Karpas-422 (cell line): ENCODE results near the gene TTC34. TPM values are rescaled to one million over a fixed set of nuclear protein-coding genes. Genes with fewer than 3 reads are reported as not detected.

ENCODE experiments used
- DNase-seq: peaks from one replicate; pipeline ENCODE4 v3.0.0-alpha.2; 2015
- H2AFZ ChIP-seq: fragments of 200-600 bp; sonication (generic); 2 replicates; pipeline ENCODE4 v1.6.1; 2014; ENCODE audit warnings: antibody characterized with exemption, low read length, mixed read lengths
- H3K27ac ChIP-seq: fragments of 200-600 bp; sonication (generic); 2 replicates; pipeline ENCODE4 v1.5.1; 2014; ENCODE audit warnings: mild to moderate bottlenecking, low read length, moderate library complexity
- H3K27me3 ChIP-seq: fragments of 200-600 bp; sonication (generic); 2 replicates; pipeline ENCODE4 v1.6.1; 2014; ENCODE audit warnings: low read length, mixed read lengths
- H3K36me3 ChIP-seq: fragments of 200-600 bp; sonication (generic); 2 replicates; pipeline ENCODE4 v1.6.1; 2014; ENCODE audit warnings: low read length, mixed read lengths; ENCODE audit not compliant: insufficient read depth
- H3K4me1 ChIP-seq: fragments of 200-600 bp; sonication (generic); 2 replicates; pipeline ENCODE4 v1.6.1; 2014; ENCODE audit warnings: mild to moderate bottlenecking, low read length, mixed read lengths
- H3K4me2 ChIP-seq: fragments of 200-600 bp; sonication (generic); 2 replicates; pipeline ENCODE4 v1.6.1; 2014; ENCODE audit warnings: low read length, low read depth, mild to moderate bottlenecking; ENCODE audit not compliant: poor library complexity, severe bottlenecking
- H3K4me3 ChIP-seq: fragments of 200-600 bp; sonication (generic); 2 replicates; pipeline ENCODE4 v1.5.1; 2014; ENCODE audit warnings: mild to moderate bottlenecking, antibody characterized with exemption, low read length, mixed read lengths
- H3K79me2 ChIP-seq: fragments of 200-600 bp; sonication (generic); 2 replicates; pipeline ENCODE4 v1.6.1; 2014; ENCODE audit warnings: mild to moderate bottlenecking, low read length, mixed read lengths
- H3K9ac ChIP-seq: fragments of 200-600 bp; sonication (generic); 2 replicates; pipeline ENCODE4 v1.6.0; 2014; ENCODE audit warnings: low read length
- H3K9me2 ChIP-seq: fragments of 200-600 bp; sonication (generic), shearing (Covaris generic); replicated peaks from 2 replicates; pipeline ENCODE4 v1.6.0; 2014; ENCODE audit warnings: mild to moderate bottlenecking, low read length, moderate library complexity; ENCODE audit not compliant: insufficient read depth
- H3K9me3 ChIP-seq: fragments of 300-700, 200-600 bp; sonication (generic); 2 replicates; pipeline ENCODE4 v1.6.1; 2014; ENCODE audit warnings: low read length, mixed read lengths
- H4K20me1 ChIP-seq: fragments of 200-600 bp; sonication (generic); 2 replicates; pipeline ENCODE4 v1.6.1; 2014; ENCODE audit warnings: mild to moderate bottlenecking, antibody characterized with exemption, low read length, low read depth; ENCODE audit not compliant: insufficient read depth
- total RNA-seq: library from RNA; depleted of rRNA; stranded (reverse); fragments of >200 nt; shearing (Covaris generic); gene quantifications from 2 replicates; pipeline ENCODE4 v1.2.3, GENCODE V29; 2014; ENCODE audit warnings: low replicate concordance

TTC34 gene
- total RNA-seq, 1 experiment from 2014 or later: 1.0 TPM

GRCh38 chr1:2646837-2647236, 154.7 kb downstream of the TTC34 start:
- no peak for DNase-seq
- H3K27me3 ChIP-seq: no peaks in the 10 kb centered on the region
- H2AFZ ChIP-seq: no peak overlapping the region
- H3K4me1 ChIP-seq: peaks cover 13% of the 10 kb centered on the region
- H3K36me3 ChIP-seq: no peaks in the 10 kb centered on the region
- H3K27ac ChIP-seq: no peak overlapping the region
- no peaks in the 10 kb centered on the region for H3K9me2 ChIP-seq
- H3K9ac ChIP-seq: no peak overlapping the region
- H3K4me2 ChIP-seq: no peak overlapping the region
- no peaks in the 10 kb centered on the region for H3K79me2 ChIP-seq
- H4K20me1 ChIP-seq: no peaks in the 10 kb centered on the region
- H3K9me3 ChIP-seq: no peaks in the 10 kb centered on the region; the same call in 1 of the 2 replicates
- no peak overlapping the region for H3K4me3 ChIP-seq

DNA sequence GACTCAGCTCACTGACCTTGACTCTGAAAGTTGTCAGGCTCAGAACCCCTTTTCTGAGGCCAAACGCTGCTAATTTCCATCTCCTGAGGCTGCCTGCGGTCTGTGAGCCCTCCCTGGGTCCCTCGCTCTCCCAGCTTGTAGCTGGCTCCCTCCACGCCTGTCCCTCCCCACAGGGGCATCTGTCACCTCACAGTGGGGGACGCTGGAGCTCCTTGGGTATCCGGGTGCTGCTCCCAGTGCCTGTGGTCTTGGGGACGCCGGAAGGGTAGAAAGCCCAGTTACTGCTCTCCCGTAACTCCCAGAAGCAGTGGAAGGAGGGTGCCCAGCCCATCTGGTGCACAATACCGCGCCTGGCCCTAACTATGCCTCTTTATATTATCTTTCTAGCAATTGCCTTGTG, 155.7 kb downstream of the TTC34 start:
- no peak overlapping the region for H2AFZ ChIP-seq
- no peaks in the 10 kb centered on the region; the same call in 1 of the 2 replicates for H3K9me3 ChIP-seq
- no peak for DNase-seq
- no peak overlapping the region for H3K4me3 ChIP-seq
- H3K9me2 ChIP-seq: no peaks in the 10 kb centered on the region
- no peaks in the 10 kb centered on the region for H4K20me1 ChIP-seq
- H3K36me3 ChIP-seq: no peaks in the 10 kb centered on the region
- no peaks in the 10 kb centered on the region for H3K27me3 ChIP-seq
- H3K4me2 ChIP-seq: no peak overlapping the region
- peaks cover 13% of the 10 kb centered on the region for H3K4me1 ChIP-seq
- no peak overlapping the region for H3K9ac ChIP-seq
- H3K27ac ChIP-seq: no peak overlapping the region
- H3K79me2 ChIP-seq: no peaks in the 10 kb centered on the region

GRCh38 chr1:2645143-2645542, 156.3 kb downstream of the TTC34 start:
- Histone ChIP-seq H3K9ac (no peak overlapping the region), H3K79me2 (no peaks in the 10 kb centered on the region), H3K27ac (no peak overlapping the region), H3K27me3 (no peaks in the 10 kb centered on the region), H3K9me3 (no peaks in the 10 kb centered on the region; the same call in 1 of the 2 replicates), H3K4me2 (no peak overlapping the region), H4K20me1 (no peaks in the 10 kb centered on the region), H2AFZ (no peak overlapping the region), H3K36me3 (no peaks in the 10 kb centered on the region), H3K4me1 (peaks cover 13% of the 10 kb centered on the region), H3K9me2 (no peaks in the 10 kb centered on the region), H3K4me3 (no peak overlapping the region)
- DNase-seq: no peak

- Histone ChIP-seq H3K9me2 (no peaks in the 10 kb centered on the region), H2AFZ (no peak overlapping the region), H4K20me1 (no peaks in the 10 kb centered on the region), H3K27ac (no peak overlapping the region), H3K36me3 (no peaks in the 10 kb centered on the region), H3K9me3 (no peaks in the 10 kb centered on the region; the same call in 1 of the 2 replicates), H3K27me3 (no peaks in the 10 kb centered on the region), H3K79me2 (no peaks in the 10 kb centered on the region), H3K4me1 (peaks cover 13% of the 10 kb centered on the region), H3K4me3 (no peak overlapping the region), H3K4me2 (no peak overlapping the region), H3K9ac (no peak overlapping the region)
- no peak for DNase-seq
Measured at GRCh38 chr1:2644591-2645101, 156.8 kb downstream of the TTC34 start.

DNA sequence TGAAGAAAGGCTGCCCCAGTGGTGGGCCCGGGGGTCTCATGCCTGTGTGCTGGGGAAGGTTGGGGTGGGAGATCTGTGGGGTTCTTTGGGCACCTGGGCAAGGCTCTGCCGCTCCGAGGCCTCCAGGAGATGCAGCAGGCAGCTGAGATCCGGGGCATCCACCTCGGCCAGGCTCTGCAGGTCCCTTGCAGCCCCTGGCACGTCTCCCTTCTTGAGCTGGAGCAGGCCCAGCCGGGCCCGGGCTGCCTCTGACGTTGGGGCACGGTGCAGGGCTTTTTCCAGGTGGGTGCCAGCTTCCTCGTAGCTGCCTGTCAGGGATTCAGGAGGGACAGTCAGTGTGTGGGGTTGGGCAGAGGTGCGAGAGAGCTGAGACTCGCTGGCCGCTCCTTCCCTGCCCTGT, 157.3 kb downstream of the TTC34 start:
- H3K9ac ChIP-seq: no peak overlapping the region
- H3K36me3 ChIP-seq: no peaks in the 10 kb centered on the region
- no peaks in the 10 kb centered on the region; the same call in 1 of the 2 replicates for H3K9me3 ChIP-seq
- no peaks in the 10 kb centered on the region for H4K20me1 ChIP-seq
- no peaks in the 10 kb centered on the region for H3K9me2 ChIP-seq
- no peak for DNase-seq
- no peak overlapping the region for H3K27ac ChIP-seq
- no peak overlapping the region for H2AFZ ChIP-seq
- H3K4me1 ChIP-seq: peaks cover 13% of the 10 kb centered on the region
- H3K4me2 ChIP-seq: no peak overlapping the region
- H3K4me3 ChIP-seq: no peak overlapping the region
- H3K79me2 ChIP-seq: no peaks in the 10 kb centered on the region
- no peaks in the 10 kb centered on the region for H3K27me3 ChIP-seq

DNA sequence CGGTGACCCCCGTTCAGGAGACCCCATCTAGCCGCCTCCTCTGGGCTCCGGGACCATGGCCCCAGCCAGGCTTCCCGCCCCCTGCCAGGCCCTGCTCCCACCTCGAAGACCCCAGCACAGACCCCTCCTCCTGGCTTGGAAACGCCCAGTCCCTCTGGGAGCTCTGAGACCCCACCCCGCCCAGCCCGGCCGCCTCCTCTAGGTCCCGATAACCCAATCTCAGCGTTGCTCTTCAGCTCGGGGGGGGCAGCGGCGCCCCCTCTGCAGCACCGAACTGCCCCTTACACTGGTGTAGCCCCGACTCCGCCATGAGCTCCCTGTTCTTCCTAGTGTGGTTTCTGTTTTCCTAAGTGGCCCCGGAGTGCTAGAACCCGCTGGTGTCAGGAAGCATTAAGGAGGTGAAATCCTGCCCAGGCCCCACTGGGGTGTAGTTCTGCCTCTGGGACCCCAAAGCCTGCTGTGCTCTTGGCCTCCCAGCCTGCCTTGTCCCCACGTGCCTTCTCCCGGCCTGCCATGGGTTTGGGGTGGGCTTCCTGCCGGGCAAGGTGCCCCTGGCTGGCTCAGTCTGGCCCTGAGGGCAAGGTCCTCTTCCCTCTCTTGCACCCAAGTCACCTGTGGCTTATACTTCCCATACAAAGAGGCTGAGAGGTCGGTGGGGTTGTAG, 157.9 kb downstream of the TTC34 start:
- Histone ChIP-seq H3K9me2 (no peaks in the 10 kb centered on the region), H3K27ac (no peak overlapping the region), H3K4me2 (peak overlapping the region; percentile 92), H3K4me3 (peak overlapping the region; percentile 82; the same call in 1 of the 2 replicates), H3K9ac (no peak overlapping the region), H3K9me3 (no peaks in the 10 kb centered on the region; the same call in 1 of the 2 replicates), H3K36me3 (no peaks in the 10 kb centered on the region), H2AFZ (no peak overlapping the region), H3K79me2 (no peaks in the 10 kb centered on the region), H4K20me1 (no peaks in the 10 kb centered on the region), H3K27me3 (no peaks in the 10 kb centered on the region), H3K4me1 (peaks cover 13% of the 10 kb centered on the region)
- no peak for DNase-seq

DNA sequence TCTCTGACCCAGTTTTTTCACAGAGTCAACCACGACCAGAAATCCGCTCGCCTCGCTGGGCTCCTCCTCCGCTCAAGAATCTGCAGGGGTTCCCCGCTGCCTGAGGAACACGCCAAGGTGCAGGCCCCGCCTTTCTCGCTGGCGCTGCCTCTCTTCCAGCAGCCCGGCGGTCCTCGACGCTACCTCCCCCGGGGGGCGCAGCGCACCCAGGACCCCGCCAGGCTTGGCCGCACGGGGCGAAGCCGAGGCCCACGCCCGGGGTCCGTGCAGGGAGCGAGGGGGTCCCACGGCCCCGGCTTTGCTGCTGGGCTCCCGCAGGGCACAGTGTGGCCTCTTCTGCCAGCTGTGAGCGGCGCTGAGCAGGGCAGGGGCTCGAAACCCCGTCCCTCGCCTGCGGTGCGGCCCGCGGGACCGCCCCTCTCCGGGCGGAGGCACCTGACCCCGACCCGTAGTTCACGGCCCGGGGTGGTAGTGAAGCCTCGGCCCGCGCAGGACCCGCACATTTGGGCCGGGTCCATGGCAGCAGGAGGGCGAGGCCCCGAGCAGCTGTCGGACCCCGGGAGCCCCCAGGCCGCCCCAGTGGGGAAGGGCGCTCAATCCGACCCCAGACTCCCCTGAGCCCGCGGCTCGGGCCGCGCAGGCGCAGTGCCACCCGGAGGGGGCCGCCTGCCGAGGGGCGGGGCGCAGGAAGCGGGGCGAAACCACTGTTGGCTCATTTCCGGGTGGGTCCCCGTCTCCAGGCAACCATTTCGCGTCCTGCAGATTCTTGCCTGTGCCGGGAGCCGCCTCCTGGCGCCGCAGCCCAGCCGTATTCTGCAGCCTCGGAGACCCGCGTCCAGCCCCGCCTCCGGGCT, 158.7 kb downstream of the TTC34 start:
- no peaks in the 10 kb centered on the region for H3K79me2 ChIP-seq
- peaks cover 13% of the 10 kb centered on the region for H3K4me1 ChIP-seq
- no peaks in the 10 kb centered on the region for H4K20me1 ChIP-seq
- H3K27ac ChIP-seq: no peak overlapping the region
- H3K27me3 ChIP-seq: no peaks in the 10 kb centered on the region
- peak overlapping the region; percentile 82 for H3K4me3 ChIP-seq
- H3K9me2 ChIP-seq: no peaks in the 10 kb centered on the region
- H3K9me3 ChIP-seq: no peaks in the 10 kb centered on the region; the same call in 1 of the 2 replicates
- DNase-seq: peak; percentile 95
- peak overlapping the region; percentile 88 for H3K9ac ChIP-seq
- peak overlapping the region; percentile 96 for H2AFZ ChIP-seq
- H3K36me3 ChIP-seq: no peaks in the 10 kb centered on the region
- peak overlapping the region; percentile 92 for H3K4me2 ChIP-seq

DNA sequence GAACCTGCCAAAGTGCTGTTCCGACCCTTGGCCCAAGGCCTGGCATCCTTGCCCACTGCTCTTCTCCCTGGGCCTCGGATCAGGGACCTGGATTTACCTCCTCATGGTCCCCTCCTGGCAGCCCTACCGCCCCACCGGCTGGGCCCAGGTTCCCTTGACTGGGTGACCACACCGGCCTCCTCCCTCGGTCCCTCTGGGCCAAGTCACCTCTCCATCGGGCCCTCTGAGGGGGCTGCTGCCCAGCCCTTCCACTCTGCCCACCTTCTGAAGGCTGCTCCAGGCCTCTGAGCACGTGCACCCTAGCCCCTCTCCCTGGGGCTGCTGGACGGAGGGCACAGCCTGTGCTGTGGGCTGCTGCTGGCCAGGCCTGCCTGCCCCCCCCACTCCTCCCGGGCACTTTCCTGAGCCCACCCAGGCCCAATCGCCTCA, 159.3 kb downstream of the TTC34 start:
- H4K20me1 ChIP-seq: no peaks in the 10 kb centered on the region
- no peaks in the 10 kb centered on the region; the same call in 1 of the 2 replicates for H3K9me3 ChIP-seq
- peaks cover 13% of the 10 kb centered on the region for H3K4me1 ChIP-seq
- H3K27ac ChIP-seq: no peak overlapping the region
- no peaks in the 10 kb centered on the region for H3K79me2 ChIP-seq
- H3K27me3 ChIP-seq: peaks cover 2% of the 10 kb centered on the region; the same call in 1 of the 2 replicates
- no peaks in the 10 kb centered on the region for H3K36me3 ChIP-seq
- peak overlapping the region; percentile 82 for H3K4me3 ChIP-seq
- peak overlapping the region; percentile 88 for H3K9ac ChIP-seq
- DNase-seq: no peak
- H3K9me2 ChIP-seq: no peaks in the 10 kb centered on the region
- peak overlapping the region; percentile 96; the same call in 1 of the 2 replicates for H2AFZ ChIP-seq
- H3K4me2 ChIP-seq: peak overlapping the region; percentile 92
